CD14-positive monocyte (primary cell): Measurements from ENCODE around the gene BICRAL. TPM values are rescaled to one million over a fixed set of nuclear protein-coding genes. Genes with fewer than 3 reads are reported as not detected.

ENCODE experiments used
- DNase-seq, 3 donors: peaks; one replicate each; pipeline ENCODE4 v3.0.0-alpha.2; 2011 to 2022
- H2AFZ ChIP-seq: 2 replicates; pipeline ENCODE4 v1.6.0; 2012; ENCODE audit warnings: mild to moderate bottlenecking, low read depth, low read length, inconsistent platforms; ENCODE audit not compliant: insufficient read depth, poor library complexity, severe bottlenecking
- H3K27ac ChIP-seq, 2 donors: 1 replicate in 1 of 2; 2 replicates in 1 of 2; pipeline ENCODE4 v1.5.1; 2012 to 2013; ENCODE audit warnings: low read length in 2 of 2, control low read depth in 1 of 2, inconsistent platforms in 1 of 2, low read depth in 1 of 2, mild to moderate bottlenecking in 1 of 2
- H3K27me3 ChIP-seq, 2 donors: one replicate each; pipeline versions ENCODE4 v1.6.0 to v1.6.1; 2011 to 2013; ENCODE audit warnings: low read length in 2 of 2; ENCODE audit not compliant: control insufficient read depth in 2 of 2, insufficient read depth in 2 of 2
- H3K36me3 ChIP-seq, 2 donors: replicated peaks in 1 of 2; 1 replicate in 1 of 2; 2 replicates in 1 of 2; pipeline versions ENCODE4 v1.5.1 to v1.6.1; 2012 to 2013; ENCODE audit warnings: low read length in 2 of 2, control low read depth in 1 of 2, inconsistent platforms in 1 of 2, mild to moderate bottlenecking in 1 of 2; ENCODE audit not compliant: insufficient read depth in 2 of 2, control insufficient read depth in 1 of 2
- H3K4me1 ChIP-seq, 2 donors: 1 replicate in 1 of 2; 2 replicates in 1 of 2; pipeline versions ENCODE4 v1.5.1 to v1.6.1; 2012 to 2013; ENCODE audit warnings: low read length in 2 of 2, control low read depth in 1 of 2, inconsistent platforms in 1 of 2, mild to moderate bottlenecking in 1 of 2, moderate library complexity in 1 of 2; ENCODE audit not compliant: insufficient read depth in 2 of 2, control insufficient read depth in 1 of 2
- H3K4me2 ChIP-seq: replicated peaks from 2 replicates; pipeline ENCODE3; 2012; ENCODE audit warnings: low read length, moderate library complexity, mild to moderate bottlenecking; ENCODE audit not compliant: poor library complexity, severe bottlenecking; ENCODE audit errors: extremely low read depth
- H3K4me3 ChIP-seq, 3 experiments: fragments of 200-600 bp in 1 of 3; sonication (generic) in 1 of 3; replicated peaks in 1 of 3; 1 replicate in 2 of 3; 2 replicates in 1 of 3; pipeline ENCODE4 v1.5.1; 2011 to 2013; ENCODE audit warnings: low read length in 3 of 3, mild to moderate bottlenecking in 3 of 3, control low read depth in 2 of 3, low read depth in 2 of 3, inconsistent platforms in 1 of 3, moderate library complexity in 1 of 3
- H3K79me2 ChIP-seq: 2 replicates; pipeline ENCODE4 v1.6.0; 2012; ENCODE audit warnings: mild to moderate bottlenecking, control low read depth, inconsistent platforms, low read length, moderate library complexity; ENCODE audit not compliant: insufficient read depth
- H3K9ac ChIP-seq: 2 replicates; pipeline ENCODE4 v1.6.0; 2017; ENCODE audit warnings: low read length, mild to moderate bottlenecking; ENCODE audit not compliant: insufficient read depth, poor library complexity, severe bottlenecking
- H3K9me3 ChIP-seq, 2 donors: replicated peaks in 1 of 2; 1 replicate in 1 of 2; 2 replicates in 1 of 2; pipeline versions ENCODE4 v1.5.1 to v1.6.1; 2012 to 2013; ENCODE audit warnings: low read length in 2 of 2, control low read depth in 1 of 2; ENCODE audit not compliant: control insufficient read depth in 1 of 2, insufficient read depth in 1 of 2
- H4K20me1 ChIP-seq: 2 replicates; pipeline ENCODE4 v1.6.0; 2012; ENCODE audit warnings: mild to moderate bottlenecking, low read length, control low read depth, moderate library complexity; ENCODE audit not compliant: insufficient read depth
- H3K27ac Mint-ChIP-seq, 7 donors: one replicate each; pipeline ENCODE4 v1.8.0; 2020; ENCODE audit warnings: mild to moderate bottlenecking in 7 of 7, mixed read lengths in 7 of 7, moderate library complexity in 6 of 7, inconsistent platforms in 2 of 7
- H3K27me3 Mint-ChIP-seq, 3 donors: one replicate each; pipeline ENCODE4 v1.8.0; 2021 to 2022; ENCODE audit warnings: low read depth in 3 of 3, mild to moderate bottlenecking in 3 of 3, mixed read lengths in 3 of 3, moderate library complexity in 3 of 3, inconsistent platforms in 1 of 3
- H3K36me3 Mint-ChIP-seq, 2 donors: one replicate each; pipeline ENCODE4 v1.8.0; 2020; ENCODE audit warnings: mixed read lengths in 2 of 2, inconsistent platforms in 1 of 2, mild to moderate bottlenecking in 1 of 2
- H3K4me1 Mint-ChIP-seq: one replicate; pipeline ENCODE4 v1.8.0; 2020; ENCODE audit warnings: mild to moderate bottlenecking, mixed read lengths
- H3K4me3 Mint-ChIP-seq, 2 donors: one replicate each; pipeline ENCODE4 v1.8.0; 2020; ENCODE audit warnings: mild to moderate bottlenecking in 2 of 2, mixed read lengths in 2 of 2, moderate library complexity in 1 of 2
- H3K9me3 Mint-ChIP-seq, 7 donors: one replicate each; pipeline ENCODE4 v1.8.0; 2020 to 2022; ENCODE audit warnings: mixed read lengths in 7 of 7, mild to moderate bottlenecking in 6 of 7, moderate library complexity in 6 of 7, inconsistent platforms in 2 of 7
- WGBS: methylation state at CpG from one replicate; pipeline ENCODE4 v1.1.5; 2013; ENCODE audit warnings: missing lambda C conversion rate; ENCODE audit not compliant: insufficient coverage; 5-methylcytosine and 5-hydroxymethylcytosine counted together
- intact Hi-C, 2 donors: fragments of 100-400 bp; cut with micrococcal nuclease; formaldehyde crosslinking; loops; one replicate each; pipeline versions ENCODE4 v1.15.0 to v1.15.1; 2023
- polyA plus RNA-seq, 3 donors: library from polyadenylated mRNA; depleted of rRNA in 1 of 3; unstranded in 2 of 3; stranded (reverse) in 1 of 3; fragments of 300-500 nt in 2 of 3; fragments of >200 nt in 1 of 3; fragmentation: Illumina TruSeq in 2 of 3; gene quantifications; 1 replicate in 2 of 3; 2 replicates in 1 of 3; pipeline ENCODE4 v1.2.3, GENCODE V29; 2012 to 2021
- TF ChIP-seq, protein P1 (sequence below): fragments of 200-600 bp; IDR thresholded peaks from one replicate; pipeline ENCODE4 v1.8.0; 2022; ENCODE audit warnings: antibody characterized with exemption, mild to moderate bottlenecking

Gene BICRAL
- polyA plus RNA-seq, 3 donors, result 1.6 to 14.6 (median 2.2) TPM

- H2AFZ ChIP-seq, result no peak overlapping the region
- peaks cover 4% of the 10 kb centered on the region for H3K79me2 ChIP-seq
- Mint-ChIP-seq H3K4me3 (no peak overlapping the region), H3K9me3 (peaks cover 0 to 2% (median 0%) of the 10 kb centered on the region in 7 donors), H3K27ac (no peak overlapping the region), H3K4me1 (no peaks in the 10 kb centered on the region), H3K27me3 (no peaks in the 10 kb centered on the region), H3K36me3 (peaks cover 42 to 74% of the 10 kb centered on the region in 2 donors)
- TF ChIP-seq, protein P1, sequence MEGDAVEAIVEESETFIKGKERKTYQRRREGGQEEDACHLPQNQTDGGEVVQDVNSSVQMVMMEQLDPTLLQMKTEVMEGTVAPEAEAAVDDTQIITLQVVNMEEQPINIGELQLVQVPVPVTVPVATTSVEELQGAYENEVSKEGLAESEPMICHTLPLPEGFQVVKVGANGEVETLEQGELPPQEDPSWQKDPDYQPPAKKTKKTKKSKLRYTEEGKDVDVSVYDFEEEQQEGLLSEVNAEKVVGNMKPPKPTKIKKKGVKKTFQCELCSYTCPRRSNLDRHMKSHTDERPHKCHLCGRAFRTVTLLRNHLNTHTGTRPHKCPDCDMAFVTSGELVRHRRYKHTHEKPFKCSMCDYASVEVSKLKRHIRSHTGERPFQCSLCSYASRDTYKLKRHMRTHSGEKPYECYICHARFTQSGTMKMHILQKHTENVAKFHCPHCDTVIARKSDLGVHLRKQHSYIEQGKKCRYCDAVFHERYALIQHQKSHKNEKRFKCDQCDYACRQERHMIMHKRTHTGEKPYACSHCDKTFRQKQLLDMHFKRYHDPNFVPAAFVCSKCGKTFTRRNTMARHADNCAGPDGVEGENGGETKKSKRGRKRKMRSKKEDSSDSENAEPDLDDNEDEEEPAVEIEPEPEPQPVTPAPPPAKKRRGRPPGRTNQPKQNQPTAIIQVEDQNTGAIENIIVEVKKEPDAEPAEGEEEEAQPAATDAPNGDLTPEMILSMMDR, result no peak
- H4K20me1 ChIP-seq, result peaks cover 11% of the 10 kb centered on the region
- WGBS, result no CpG with 5 or more reads among the region's 2 CpGs
- H3K36me3 ChIP-seq, result peaks cover 44 to 61% of the 10 kb centered on the region in 2 donors
- no peak overlapping the region for H3K9ac ChIP-seq
- H3K9me3 ChIP-seq, result no peaks in the 10 kb centered on the region
- H3K4me2 ChIP-seq, result no peak overlapping the region
- H3K27me3 ChIP-seq, result no peaks in the 10 kb centered on the region
- no peak overlapping the region for H3K27ac ChIP-seq
- no peak for DNase-seq
- intact Hi-C loops, result no loop called here
- H3K4me1 ChIP-seq, result no peaks in the 10 kb centered on the region
- H3K4me3 ChIP-seq, result no peak overlapping the region
Measured at GRCh38 chr6:42851599-42851998, 69.7 kb downstream of the BICRAL start.

- Mint-ChIP-seq H3K4me3 (no peak overlapping the region), H3K4me1 (no peaks in the 10 kb centered on the region), H3K27me3 (no peaks in the 10 kb centered on the region), H3K36me3 (peaks cover 78 to 97% of the 10 kb centered on the region in 2 donors), H3K27ac (no peak overlapping the region), H3K9me3 (no peaks in the 10 kb centered on the region)
- no peak overlapping the region for H2AFZ ChIP-seq
- no peaks in the 10 kb centered on the region for H3K27me3 ChIP-seq
- H3K4me1 ChIP-seq, result no peaks in the 10 kb centered on the region
- H3K9me3 ChIP-seq, result no peaks in the 10 kb centered on the region
- TF ChIP-seq, protein P1, result no peak
- no peak overlapping the region for H3K4me3 ChIP-seq
- intact Hi-C loops, result no loop called here
- DNase-seq, result no peak
- no peaks in the 10 kb centered on the region for H4K20me1 ChIP-seq
- H3K79me2 ChIP-seq, result no peaks in the 10 kb centered on the region
- no peak overlapping the region for H3K4me2 ChIP-seq
- 100% methylated on average over 1 of the region's 1 CpG for WGBS
- H3K9ac ChIP-seq, result no peak overlapping the region
- no peak overlapping the region for H3K27ac ChIP-seq
- H3K36me3 ChIP-seq, result peaks cover 81 to 97% of the 10 kb centered on the region in 2 donors
Measured at GRCh38 chr6:42860036-42860435, 78.2 kb downstream of the BICRAL start.
